HG03558 (cell line): Measurements from ENCODE around the gene PML.

Experiments
- ATAC-seq: cut with Tn5 transposase; IDR thresholded peaks from one replicate; pipeline ENCODE4 v1.9.1; 2021; ENCODE audit warnings: moderate number of reproducible peaks; ENCODE audit not compliant: unreplicated experiment; ENCODE audit errors: extremely low read depth

The PML gene

GRCh38 chr15:74036271-74037170, 42.0 kb downstream of the PML start:
- ATAC-seq: no peak

DNA sequence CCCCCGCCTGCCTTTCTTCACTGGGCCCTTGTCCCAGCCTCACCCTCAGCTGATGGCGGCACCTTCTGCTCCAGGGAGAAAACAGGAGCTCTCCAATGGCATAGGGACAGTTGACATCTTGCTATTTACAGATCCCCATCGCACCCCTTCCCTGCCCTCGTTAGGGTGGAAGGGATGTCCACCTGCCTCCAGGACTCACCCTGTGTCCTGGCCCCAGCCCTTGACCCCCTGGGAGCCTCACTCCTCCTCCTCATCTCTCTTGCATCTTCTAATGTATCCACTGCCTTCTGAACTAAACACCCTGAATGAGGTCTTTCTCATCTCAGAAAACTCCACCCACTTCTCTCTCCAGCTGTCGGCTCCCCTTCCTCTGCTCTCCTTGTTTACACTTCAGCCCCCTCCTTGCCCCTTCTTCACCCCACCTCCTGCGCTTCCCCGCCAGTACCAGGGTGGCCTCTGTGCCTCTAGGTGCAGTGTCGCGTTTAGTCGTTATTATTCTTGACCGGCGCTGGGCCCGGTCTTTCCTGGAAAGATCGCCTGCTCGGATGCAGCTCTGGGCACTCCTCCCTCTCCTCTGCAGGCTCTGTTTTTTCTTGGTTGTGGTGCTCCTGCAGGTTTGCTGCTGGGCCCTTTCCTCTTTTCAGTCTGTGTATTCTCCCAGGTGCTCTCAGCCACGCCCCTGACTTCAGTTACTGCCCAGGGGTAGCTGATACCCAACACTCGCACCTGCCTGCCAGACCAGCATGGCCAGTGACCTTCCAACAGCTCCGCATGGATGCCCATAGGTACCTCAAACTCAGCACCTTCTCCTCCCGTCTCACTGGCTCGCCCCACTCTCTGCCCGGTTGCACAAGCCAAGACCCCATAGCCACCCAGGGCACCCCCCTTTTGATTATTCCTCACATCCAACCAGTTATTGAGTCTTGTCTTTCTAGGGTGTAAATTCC, 42.9 kb downstream of the PML start:
- no peak for ATAC-seq

- ATAC-seq: no peak
These were observed 44.5 kb downstream of the PML start for GRCh38 chr15:74038707-74039655.

DNA sequence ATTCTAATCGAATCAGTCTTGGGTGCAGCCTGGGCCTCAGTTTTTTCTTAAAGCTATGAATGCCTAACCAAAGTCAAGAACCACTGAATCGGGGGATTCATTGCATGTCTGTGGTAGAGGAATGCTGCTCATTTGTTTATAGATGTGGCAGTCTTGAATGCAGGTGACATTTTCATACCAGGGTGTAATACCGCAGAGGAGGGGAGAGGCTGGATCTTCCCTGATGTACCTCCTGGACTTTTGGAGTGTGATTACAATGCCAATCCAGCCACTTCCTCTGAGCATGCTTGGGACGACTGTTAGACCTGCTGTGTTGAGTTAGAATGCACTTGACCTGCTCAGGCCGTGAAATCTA, 45.1 kb downstream of the PML start:
- no peak for ATAC-seq

DNA sequence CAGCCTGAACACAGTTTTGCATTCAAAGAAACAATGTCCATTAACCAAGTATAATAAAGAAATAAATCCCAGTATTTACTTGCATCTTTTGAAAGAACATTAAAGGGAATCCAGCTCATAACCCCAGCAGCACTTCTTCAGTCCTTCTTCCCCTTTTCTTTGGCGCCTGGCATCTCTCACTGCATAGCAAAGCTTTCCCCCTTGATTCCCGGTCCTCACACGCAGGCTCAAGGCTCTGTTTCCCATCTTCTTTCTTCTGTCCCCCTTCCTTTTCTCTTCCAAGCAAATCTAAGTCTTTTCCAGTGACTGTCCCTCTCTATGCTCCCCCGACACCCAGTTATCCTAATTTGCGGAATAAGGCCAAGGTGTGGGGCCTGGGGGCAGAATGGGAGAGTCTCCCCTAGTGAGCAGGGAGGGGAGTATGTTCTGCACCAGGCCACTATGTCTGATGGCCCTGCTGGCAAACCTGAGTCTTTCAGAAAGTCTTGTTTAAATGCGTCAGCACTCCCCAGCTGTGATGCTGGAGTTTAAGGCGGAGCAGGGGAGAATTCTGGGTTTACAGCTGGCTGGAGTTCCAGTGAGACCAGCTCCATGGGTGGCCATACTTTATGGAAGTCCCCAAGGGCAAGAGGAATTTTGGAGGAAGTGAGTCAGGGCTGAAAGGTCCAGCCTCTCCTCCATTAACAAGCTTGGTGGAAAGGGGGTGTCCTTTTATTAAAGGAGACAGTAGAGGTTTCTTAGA, 45.8 kb downstream of the PML start:
- ATAC-seq: no peak

DNA sequence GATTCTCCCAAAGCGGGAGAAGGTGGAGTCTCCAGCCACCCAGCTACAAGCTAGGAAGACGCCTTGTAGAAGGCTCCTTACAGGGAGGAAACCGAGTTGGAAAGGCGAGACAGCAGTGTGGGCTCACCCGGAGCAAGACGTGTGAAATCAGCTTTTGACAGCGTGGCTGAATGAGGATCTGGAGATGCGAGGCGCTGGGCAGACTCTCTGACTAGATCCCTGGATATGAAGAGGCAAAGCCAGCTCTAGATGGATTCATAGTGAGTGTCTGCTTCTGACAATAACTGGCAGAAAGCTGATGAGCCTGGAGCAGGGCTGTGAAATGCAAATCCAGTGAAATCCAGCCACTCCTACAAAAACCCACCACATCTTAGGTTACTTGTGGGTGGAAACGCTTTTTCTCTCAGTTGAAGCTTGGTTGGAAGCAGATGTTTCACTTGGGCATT, 46.8 kb downstream of the PML start:
- ATAC-seq: no peak

DNA sequence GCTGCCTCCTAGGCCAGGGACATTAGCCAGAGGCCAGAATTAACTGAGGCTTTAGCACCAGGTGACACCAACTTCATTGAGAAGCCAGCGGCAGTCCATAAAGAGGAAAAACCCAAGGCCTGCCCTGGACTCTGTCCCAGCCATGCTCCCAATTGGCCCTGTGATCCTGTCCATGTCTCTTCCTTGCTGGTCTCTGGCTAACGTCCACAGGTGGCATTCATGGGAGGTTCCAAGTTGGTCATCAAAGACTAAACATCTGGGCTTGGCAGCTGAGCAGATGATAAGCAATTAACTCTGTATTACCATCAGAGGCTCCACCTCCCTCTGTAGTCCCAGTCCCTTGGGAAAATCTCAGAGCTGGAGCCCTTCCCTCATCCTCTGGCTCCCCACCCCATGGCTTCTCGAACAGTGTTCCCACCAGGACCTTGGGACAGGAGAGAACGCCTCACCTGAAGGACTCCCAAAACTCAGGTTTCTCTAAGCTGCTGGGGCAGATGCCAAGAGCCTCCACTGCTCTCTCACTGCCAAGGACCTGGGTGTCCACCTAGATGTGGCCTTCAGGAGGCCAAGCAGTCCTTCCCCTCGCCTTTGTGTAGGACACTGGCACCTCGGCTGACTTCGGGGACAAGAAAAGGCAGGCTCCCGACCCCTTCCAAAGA, 47.4 kb downstream of the PML start:
- ATAC-seq: no peak

DNA sequence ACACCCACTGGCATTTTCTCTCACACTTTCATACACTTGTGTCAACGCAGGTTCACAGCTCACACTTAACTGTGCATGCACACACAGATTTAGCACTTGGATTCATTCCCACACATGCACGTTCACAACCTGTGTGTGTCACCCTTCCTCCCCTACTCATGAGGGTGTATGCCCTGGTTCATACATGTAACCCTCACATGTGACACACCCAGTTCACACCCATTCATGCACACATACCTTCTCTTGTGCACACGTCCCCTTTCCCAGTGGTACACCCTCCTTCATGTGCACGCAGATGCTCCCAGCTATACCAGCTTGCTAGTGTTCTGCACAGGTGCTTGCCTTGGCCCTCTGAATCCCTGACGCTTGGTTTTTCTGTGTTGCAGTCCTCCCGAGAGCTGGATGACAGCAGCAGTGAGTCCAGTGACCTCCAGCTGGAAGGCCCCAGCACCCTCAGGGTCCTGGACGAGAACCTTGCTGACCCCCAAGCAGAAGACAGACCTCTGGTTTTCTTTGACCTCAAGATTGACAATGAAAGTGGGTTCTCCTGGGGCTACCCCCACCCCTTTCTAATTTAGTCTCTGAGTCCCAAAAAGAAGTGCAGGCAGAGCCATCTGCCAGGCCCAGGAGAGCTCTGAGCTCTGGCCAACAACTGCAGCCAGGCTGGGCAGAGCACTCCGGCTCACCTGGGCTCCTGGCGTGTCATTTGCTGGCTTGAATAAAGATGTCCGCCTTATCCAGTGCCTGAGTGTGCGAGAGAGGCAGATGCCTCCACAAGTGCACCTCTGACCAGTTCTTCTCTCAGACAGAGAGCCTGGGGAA, 48.3 kb downstream of the PML start:
- ATAC-seq: no peak

DNA sequence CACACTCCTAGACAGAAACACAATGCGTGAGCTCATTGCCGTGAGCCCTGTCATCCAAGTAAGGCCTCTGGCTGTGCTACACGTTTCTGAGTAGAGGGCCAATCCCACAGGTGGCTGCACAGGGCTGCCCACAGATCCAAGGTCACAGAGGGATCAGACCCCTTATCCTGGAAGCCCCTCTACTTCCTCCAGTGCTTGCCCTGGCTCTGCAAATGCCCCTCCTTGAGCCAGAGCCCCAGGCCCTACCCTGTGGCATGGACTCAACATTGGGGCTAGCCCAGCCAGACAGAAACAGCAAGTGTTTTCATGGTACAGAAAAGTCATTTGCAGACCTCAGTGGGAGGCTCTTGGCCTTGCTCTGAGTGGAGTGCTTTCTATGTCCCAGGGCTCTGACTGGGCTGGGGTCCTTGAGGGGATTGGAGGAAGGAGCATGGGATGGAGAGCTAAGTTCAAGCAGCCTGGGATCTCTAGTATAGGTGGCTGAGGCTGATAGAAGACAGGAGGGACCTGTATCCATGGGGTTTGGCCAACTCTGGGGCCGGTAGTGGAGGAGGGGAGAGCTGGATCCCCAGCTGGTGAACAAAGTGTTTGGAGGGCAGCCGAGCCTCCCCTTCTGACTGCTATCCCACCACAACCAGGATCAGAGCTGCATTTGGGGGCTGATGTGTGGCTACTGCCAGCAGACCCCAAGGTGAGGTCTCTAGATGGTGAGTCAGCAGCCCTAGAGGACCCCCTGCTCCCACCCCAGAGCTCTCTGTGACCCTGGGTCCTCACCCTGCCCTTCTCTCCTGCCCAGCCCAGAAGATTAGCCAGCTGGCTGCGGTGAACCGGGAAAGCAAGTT, 49.1 kb downstream of the PML start:
- no peak for ATAC-seq

DNA sequence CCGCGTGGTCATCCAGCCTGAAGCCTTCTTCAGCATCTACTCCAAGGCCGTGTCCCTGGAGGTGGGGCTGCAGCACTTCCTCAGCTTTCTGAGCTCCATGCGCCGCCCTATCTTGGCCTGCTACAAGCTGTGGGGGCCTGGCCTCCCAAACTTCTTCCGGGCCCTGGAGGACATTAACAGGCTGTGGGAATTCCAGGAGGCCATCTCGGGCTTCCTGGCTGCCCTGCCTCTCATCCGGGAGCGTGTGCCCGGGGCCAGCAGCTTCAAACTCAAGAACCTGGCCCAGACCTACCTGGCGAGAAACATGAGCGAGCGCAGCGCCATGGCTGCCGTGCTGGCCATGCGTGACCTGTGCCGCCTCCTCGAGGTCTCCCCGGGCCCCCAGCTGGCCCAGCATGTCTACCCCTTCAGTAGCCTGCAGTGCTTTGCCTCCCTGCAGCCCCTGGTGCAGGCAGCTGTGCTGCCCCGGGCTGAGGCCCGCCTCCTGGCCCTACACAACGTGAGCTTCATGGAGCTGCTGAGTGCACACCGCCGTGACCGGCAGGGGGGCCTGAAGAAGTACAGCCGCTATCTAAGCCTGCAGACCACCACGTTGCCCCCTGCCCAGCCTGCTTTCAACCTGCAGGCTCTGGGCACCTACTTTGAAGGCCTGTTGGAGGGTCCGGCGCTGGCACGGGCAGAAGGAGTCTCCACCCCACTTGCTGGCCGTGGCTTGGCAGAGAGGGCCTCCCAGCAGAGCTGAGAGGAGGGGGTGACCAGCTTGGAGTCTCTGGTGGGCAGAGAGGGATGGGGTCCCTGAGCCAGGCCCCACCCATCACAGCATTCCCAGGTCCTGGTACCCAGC, 50.0 kb downstream of the PML start:
- no peak for ATAC-seq

GRCh38 chr15:74045184-74045583, 50.7 kb downstream of the PML start:
- ATAC-seq: no peak

GRCh38 chr15:74045636-74046274, 51.2 kb downstream of the PML start:
- no peak for ATAC-seq

- no peak for ATAC-seq
These were observed 51.8 kb downstream of the PML start for GRCh38 chr15:74046275-74046674.

- no peak for ATAC-seq
These were observed 55.6 kb downstream of the PML start for GRCh38 chr15:74050127-74050526.

GRCh38 chr15:74050556-74051234, 56.2 kb downstream of the PML start:
- ATAC-seq: no peak
